ENCODE measurements around the gene USP31. TPM values are rescaled to one million over a fixed set of nuclear protein-coding genes. Genes with fewer than 3 reads are reported as not detected.

USP31 gene
- total RNA-seq, 3 donors from 2014 or later = 6.7 to 40.7 (median 21.0) TPM

DNA sequence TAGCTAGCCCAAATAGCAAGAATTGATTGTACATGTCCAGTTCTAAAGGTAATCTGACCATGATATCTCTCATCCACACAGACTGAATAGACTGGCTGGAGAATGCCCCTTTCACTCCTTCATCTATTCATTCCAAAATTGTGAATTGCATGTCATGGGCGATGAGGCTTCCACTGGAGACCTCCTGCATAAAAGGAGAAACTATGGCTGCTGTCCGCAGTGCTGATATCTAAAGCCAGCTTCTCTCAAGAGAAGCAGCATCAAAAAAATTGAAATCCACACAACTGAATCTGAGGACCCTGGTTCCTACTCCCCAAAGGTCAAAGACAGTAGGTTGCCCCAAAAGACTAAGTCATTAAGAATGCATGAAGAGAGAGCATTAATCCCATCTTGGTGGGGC lies 25.4 kb upstream of the USP31 start:
- intact Hi-C loops (cut with DNase I; ENCODE audit: low total_unique reads) = loop anchor here (2.0 kb wide), 1 partner anchor 270 kb away; no protein-coding TSS in a partner anchor

DNA sequence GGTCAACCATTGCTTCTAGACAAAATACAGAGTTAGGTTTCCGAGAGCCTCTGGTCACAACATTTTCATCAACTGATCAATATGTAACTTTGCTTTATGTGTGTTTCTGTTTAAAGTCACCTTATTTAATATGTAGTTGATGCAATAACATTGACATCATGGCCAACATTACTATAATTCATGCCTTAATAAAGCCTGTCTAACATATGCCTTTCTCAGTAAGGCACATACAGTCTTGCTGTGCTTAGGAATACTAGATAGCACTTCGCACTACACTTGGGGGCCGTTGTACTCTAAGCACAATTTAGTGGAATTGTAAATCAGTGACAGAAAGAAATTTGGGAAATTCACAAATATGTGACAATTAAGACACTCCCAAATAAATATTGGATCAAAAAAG lies 23.7 kb upstream of the USP31 start:
- no peak overlapping the region for H3K4me3 ChIP-seq
- intact Hi-C loops (cut with DNase I; ENCODE audit: low total_unique reads) = no loop called here
- no peak overlapping the region for H3K27ac ChIP-seq
- no peak for DNase-seq (ENCODE audit: low spot score in 2 of 2)
- H3K27me3 ChIP-seq = no peaks in the 10 kb centered on the region
- H3K4me1 ChIP-seq = no peaks in the 10 kb centered on the region
- no peaks in the 10 kb centered on the region for H3K36me3 ChIP-seq
- TF ChIP-seq, protein P1, sequence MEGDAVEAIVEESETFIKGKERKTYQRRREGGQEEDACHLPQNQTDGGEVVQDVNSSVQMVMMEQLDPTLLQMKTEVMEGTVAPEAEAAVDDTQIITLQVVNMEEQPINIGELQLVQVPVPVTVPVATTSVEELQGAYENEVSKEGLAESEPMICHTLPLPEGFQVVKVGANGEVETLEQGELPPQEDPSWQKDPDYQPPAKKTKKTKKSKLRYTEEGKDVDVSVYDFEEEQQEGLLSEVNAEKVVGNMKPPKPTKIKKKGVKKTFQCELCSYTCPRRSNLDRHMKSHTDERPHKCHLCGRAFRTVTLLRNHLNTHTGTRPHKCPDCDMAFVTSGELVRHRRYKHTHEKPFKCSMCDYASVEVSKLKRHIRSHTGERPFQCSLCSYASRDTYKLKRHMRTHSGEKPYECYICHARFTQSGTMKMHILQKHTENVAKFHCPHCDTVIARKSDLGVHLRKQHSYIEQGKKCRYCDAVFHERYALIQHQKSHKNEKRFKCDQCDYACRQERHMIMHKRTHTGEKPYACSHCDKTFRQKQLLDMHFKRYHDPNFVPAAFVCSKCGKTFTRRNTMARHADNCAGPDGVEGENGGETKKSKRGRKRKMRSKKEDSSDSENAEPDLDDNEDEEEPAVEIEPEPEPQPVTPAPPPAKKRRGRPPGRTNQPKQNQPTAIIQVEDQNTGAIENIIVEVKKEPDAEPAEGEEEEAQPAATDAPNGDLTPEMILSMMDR (IDR thresholded peaks at IDR 0.05) = no peak
- TF ChIP-seq POLR2A (IDR thresholded peaks at IDR 0.05) = no peak
- no peak for TF ChIP-seq POLR2AphosphoS5 (IDR thresholded peaks at IDR 0.05)
- H3K9me3 ChIP-seq = no peaks in the 10 kb centered on the region

More for the DNA sequence above, 25.4 kb upstream of the USP31 start:
- H3K27me3 ChIP-seq = no peaks in the 10 kb centered on the region
- H3K4me3 ChIP-seq = no peak overlapping the region
- TF ChIP-seq POLR2AphosphoS5 (IDR thresholded peaks at IDR 0.05) (no peak), POLR2A (IDR thresholded peaks at IDR 0.05) (no peak)
- TF ChIP-seq, protein P1 (IDR thresholded peaks at IDR 0.05) = no peak
- DNase-seq (ENCODE audit: low spot score in 2 of 2) = no peak
- H3K4me1 ChIP-seq = no peaks in the 10 kb centered on the region
- H3K27ac ChIP-seq = no peak overlapping the region
- no peaks in the 10 kb centered on the region for H3K9me3 ChIP-seq
- H3K36me3 ChIP-seq = no peaks in the 10 kb centered on the region

DNA sequence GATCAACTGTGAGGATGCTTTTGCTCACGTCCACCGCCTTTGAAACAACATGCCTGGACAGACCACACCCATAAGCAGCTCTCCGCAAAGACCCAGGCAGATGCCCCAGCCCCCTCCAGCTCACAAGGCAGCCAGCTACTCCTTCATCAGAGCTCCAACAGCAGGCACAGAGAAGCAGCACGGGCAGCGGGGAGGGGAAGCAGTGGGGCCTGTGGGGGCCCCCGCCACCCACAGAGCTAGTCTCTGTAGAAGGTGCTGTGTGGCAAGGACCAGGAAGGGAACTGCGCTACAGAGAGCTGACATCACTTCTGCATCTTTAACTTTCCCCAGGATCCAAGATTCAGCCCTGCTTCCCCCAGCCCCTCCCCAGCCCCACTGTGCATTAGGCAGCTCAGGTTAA lies 23.3 kb upstream of the USP31 start:
- H3K36me3 ChIP-seq = no peaks in the 10 kb centered on the region
- H3K4me1 ChIP-seq = no peaks in the 10 kb centered on the region
- no peaks in the 10 kb centered on the region for H3K9me3 ChIP-seq
- no peak for DNase-seq (ENCODE audit: low spot score in 2 of 2)
- intact Hi-C loops (cut with DNase I; ENCODE audit: low total_unique reads) = no loop called here
- no peak overlapping the region for H3K27ac ChIP-seq
- no peak for TF ChIP-seq POLR2A (IDR thresholded peaks at IDR 0.05)
- TF ChIP-seq POLR2AphosphoS5 (IDR thresholded peaks at IDR 0.05) = no peak
- TF ChIP-seq, protein P1 (IDR thresholded peaks at IDR 0.05) = no peak
- no peaks in the 10 kb centered on the region for H3K27me3 ChIP-seq
- no peak overlapping the region for H3K4me3 ChIP-seq

DNA sequence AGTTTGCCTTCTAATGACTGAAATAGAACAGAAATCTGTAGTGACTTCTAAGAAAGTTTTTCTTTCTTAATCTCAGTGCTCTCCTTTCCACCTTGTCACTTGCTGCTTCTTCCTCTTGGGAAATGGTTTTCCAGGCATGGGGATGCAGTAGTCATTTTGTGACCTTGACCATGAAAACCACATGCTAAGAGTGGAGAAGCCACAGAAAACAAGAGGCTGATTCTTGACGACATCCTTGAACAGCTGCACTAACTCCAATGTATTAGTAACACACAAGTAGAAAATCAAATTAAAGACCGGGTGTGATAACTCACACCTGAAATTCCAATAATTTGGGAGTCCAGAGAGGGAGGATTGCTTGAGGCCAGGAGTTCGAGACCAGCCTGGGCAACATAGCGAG lies 15.5 kb upstream of the USP31 start:
- H3K4me1 ChIP-seq = no peaks in the 10 kb centered on the region
- no peaks in the 10 kb centered on the region for H3K27me3 ChIP-seq
- no peak overlapping the region for H3K4me3 ChIP-seq
- no peak overlapping the region for H3K27ac ChIP-seq
- TF ChIP-seq POLR2AphosphoS5 (IDR thresholded peaks at IDR 0.05) (no peak), POLR2A (IDR thresholded peaks at IDR 0.05) (no peak)
- TF ChIP-seq, protein P1 (IDR thresholded peaks at IDR 0.05) = no peak
- H3K9me3 ChIP-seq = no peaks in the 10 kb centered on the region
- intact Hi-C loops (cut with DNase I; ENCODE audit: low total_unique reads) = no loop called here
- no peaks in the 10 kb centered on the region for H3K36me3 ChIP-seq
- no peak for DNase-seq (ENCODE audit: low spot score in 2 of 2)

DNA sequence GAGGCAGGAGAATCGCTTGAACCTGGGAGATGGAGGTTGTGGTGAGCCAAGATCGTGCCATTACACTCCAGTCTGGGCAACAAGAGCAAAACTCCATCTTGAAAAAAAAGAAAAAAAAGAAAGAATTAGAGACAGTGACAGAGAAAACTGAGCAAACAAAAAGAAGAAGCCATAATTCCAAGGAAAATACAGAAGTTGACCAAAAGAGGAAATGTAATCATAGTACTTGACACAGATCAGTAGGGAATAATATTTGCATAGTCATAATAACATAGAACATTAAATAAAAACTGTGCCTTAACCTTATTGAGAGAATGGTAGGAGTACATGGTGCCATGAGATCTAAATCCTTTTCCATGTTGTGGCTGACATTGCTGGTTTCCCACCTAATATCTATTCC lies 14.7 kb upstream of the USP31 start:
- H3K4me1 ChIP-seq = no peaks in the 10 kb centered on the region
- no peak overlapping the region for H3K4me3 ChIP-seq
- DNase-seq (ENCODE audit: low spot score in 2 of 2) = no peak
- H3K36me3 ChIP-seq = no peaks in the 10 kb centered on the region
- no peaks in the 10 kb centered on the region for H3K27me3 ChIP-seq
- TF ChIP-seq, protein P1 (IDR thresholded peaks at IDR 0.05) = no peak
- intact Hi-C loops (cut with DNase I; ENCODE audit: low total_unique reads) = no loop called here
- H3K27ac ChIP-seq = no peak overlapping the region
- H3K9me3 ChIP-seq = no peaks in the 10 kb centered on the region
